ENCODE measurements around the gene MYCBP.

MYCBP gene

GRCh38 chr1:38899560-38899959 lies 26.4 kb upstream of the MYCBP start:
- Histone ChIP-seq H3K4me3 (IDR thresholded peaks at IDR 0.05; ENCODE audit: insufficient read depth, low read depth, low read length) (no peak overlapping the region), H4K20me1 (ENCODE audit: insufficient read depth) (no peaks in the 10 kb centered on the region), H3K4me1 (ENCODE audit: low read depth, poor library complexity, severe bottlenecking) (no peaks in the 10 kb centered on the region), H3K27me3 (ENCODE audit: insufficient read depth, low read depth) (no peaks in the 10 kb centered on the region), H3K79me2 (ENCODE audit: insufficient read depth, low read depth) (no peaks in the 10 kb centered on the region), H3K36me3 (ENCODE audit: insufficient read depth) (no peaks in the 10 kb centered on the region), H3K27ac (no peak overlapping the region), H3K9ac (no peak overlapping the region), H3K4me2 (no peak overlapping the region), H2AFZ (ENCODE audit: low read depth) (no peak overlapping the region)
- TF ChIP-seq, protein P1, sequence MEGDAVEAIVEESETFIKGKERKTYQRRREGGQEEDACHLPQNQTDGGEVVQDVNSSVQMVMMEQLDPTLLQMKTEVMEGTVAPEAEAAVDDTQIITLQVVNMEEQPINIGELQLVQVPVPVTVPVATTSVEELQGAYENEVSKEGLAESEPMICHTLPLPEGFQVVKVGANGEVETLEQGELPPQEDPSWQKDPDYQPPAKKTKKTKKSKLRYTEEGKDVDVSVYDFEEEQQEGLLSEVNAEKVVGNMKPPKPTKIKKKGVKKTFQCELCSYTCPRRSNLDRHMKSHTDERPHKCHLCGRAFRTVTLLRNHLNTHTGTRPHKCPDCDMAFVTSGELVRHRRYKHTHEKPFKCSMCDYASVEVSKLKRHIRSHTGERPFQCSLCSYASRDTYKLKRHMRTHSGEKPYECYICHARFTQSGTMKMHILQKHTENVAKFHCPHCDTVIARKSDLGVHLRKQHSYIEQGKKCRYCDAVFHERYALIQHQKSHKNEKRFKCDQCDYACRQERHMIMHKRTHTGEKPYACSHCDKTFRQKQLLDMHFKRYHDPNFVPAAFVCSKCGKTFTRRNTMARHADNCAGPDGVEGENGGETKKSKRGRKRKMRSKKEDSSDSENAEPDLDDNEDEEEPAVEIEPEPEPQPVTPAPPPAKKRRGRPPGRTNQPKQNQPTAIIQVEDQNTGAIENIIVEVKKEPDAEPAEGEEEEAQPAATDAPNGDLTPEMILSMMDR (conservative IDR thresholded peaks at IDR 0.05; ENCODE audit: low read depth, low read length), result no peak

- TF ChIP-seq, protein P1 (conservative IDR thresholded peaks at IDR 0.05; ENCODE audit: low read depth, low read length), result no peak
- no peaks in the 10 kb centered on the region for H3K36me3 ChIP-seq (ENCODE audit: insufficient read depth)
- no peaks in the 10 kb centered on the region for H3K79me2 ChIP-seq (ENCODE audit: insufficient read depth, low read depth)
- no peak overlapping the region for H3K4me2 ChIP-seq
- no peak overlapping the region for H2AFZ ChIP-seq (ENCODE audit: low read depth)
- H3K27ac ChIP-seq, result no peak overlapping the region
- no peaks in the 10 kb centered on the region for H4K20me1 ChIP-seq (ENCODE audit: insufficient read depth)
- H3K4me3 ChIP-seq (IDR thresholded peaks at IDR 0.05; ENCODE audit: insufficient read depth, low read depth, low read length), result no peak overlapping the region
- H3K9ac ChIP-seq, result no peak overlapping the region
- H3K27me3 ChIP-seq (ENCODE audit: insufficient read depth, low read depth), result no peaks in the 10 kb centered on the region
- H3K4me1 ChIP-seq (ENCODE audit: low read depth, poor library complexity, severe bottlenecking), result no peaks in the 10 kb centered on the region
Measured at GRCh38 chr1:38898653-38899230, 25.6 kb upstream of the MYCBP start.

- Histone ChIP-seq H3K9ac (no peak overlapping the region), H3K36me3 (ENCODE audit: insufficient read depth) (no peaks in the 10 kb centered on the region), H3K79me2 (ENCODE audit: insufficient read depth, low read depth) (no peaks in the 10 kb centered on the region), H3K4me1 (ENCODE audit: low read depth, poor library complexity, severe bottlenecking) (no peaks in the 10 kb centered on the region), H3K27ac (no peak overlapping the region), H4K20me1 (ENCODE audit: insufficient read depth) (no peaks in the 10 kb centered on the region), H2AFZ (ENCODE audit: low read depth) (no peak overlapping the region), H3K4me2 (no peak overlapping the region), H3K27me3 (ENCODE audit: insufficient read depth, low read depth) (no peaks in the 10 kb centered on the region), H3K4me3 (IDR thresholded peaks at IDR 0.05; ENCODE audit: insufficient read depth, low read depth, low read length) (no peak overlapping the region)
- TF ChIP-seq, protein P1 (conservative IDR thresholded peaks at IDR 0.05; ENCODE audit: low read depth, low read length), result no peak
Measured at GRCh38 chr1:38896169-38896568, 23.0 kb upstream of the MYCBP start.

DNA sequence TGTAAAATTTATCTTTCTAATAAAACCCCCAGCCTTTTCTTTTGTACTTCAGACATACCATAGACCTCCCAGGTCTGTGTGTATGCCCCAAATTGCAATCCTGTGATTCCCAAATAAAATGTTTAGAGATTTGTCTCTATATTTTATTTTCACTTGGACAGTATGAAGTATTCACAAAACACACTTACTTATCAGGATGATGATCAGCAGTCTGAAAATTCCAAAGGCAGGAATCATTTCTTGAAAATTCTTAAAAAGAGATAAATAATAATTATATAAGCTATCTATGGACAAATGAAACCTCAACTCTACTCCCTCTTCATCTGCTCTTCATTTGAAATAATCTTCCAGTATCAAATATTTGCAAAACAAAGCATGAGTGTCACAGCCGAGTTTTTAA lies 19.8 kb upstream of the MYCBP start:
- no peaks in the 10 kb centered on the region for H3K79me2 ChIP-seq (ENCODE audit: insufficient read depth, low read depth)
- no peak overlapping the region for H3K27ac ChIP-seq
- no peak overlapping the region for H3K4me2 ChIP-seq
- no peaks in the 10 kb centered on the region for H3K27me3 ChIP-seq (ENCODE audit: insufficient read depth, low read depth)
- H2AFZ ChIP-seq (ENCODE audit: low read depth), result no peak overlapping the region
- H3K9ac ChIP-seq, result no peak overlapping the region
- TF ChIP-seq, protein P1 (conservative IDR thresholded peaks at IDR 0.05; ENCODE audit: low read depth, low read length), result no peak
- no peak overlapping the region for H3K4me3 ChIP-seq (IDR thresholded peaks at IDR 0.05; ENCODE audit: insufficient read depth, low read depth, low read length)
- no peaks in the 10 kb centered on the region for H4K20me1 ChIP-seq (ENCODE audit: insufficient read depth)
- no peaks in the 10 kb centered on the region for H3K36me3 ChIP-seq (ENCODE audit: insufficient read depth)
- H3K4me1 ChIP-seq (ENCODE audit: low read depth, poor library complexity, severe bottlenecking), result no peaks in the 10 kb centered on the region
